ENCODE data around the gene CRB1.

DNA sequence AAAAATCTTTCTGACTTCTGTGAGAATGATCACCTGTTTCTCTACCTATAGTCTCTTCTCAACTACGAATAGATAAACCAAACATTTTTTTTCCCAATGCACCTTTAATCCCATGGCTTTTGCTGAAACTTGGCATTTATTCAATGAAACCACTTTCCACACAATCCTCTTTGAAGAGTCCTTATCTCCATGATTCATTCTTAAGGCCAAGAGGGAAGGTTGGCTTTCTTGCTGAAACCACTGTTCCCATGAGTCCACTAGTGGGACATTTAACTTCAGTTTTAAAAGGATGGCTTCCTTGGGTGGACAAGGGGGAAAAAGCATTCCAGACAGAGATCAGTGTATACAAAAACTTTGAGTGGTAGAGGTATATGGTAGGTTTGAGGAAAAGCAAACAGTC lies 73.6 kb downstream of the CRB1 start:
- no peak for TF ChIP-seq POLR2A (IDR thresholded peaks at IDR 0.05)
- TF ChIP-seq, protein P1, sequence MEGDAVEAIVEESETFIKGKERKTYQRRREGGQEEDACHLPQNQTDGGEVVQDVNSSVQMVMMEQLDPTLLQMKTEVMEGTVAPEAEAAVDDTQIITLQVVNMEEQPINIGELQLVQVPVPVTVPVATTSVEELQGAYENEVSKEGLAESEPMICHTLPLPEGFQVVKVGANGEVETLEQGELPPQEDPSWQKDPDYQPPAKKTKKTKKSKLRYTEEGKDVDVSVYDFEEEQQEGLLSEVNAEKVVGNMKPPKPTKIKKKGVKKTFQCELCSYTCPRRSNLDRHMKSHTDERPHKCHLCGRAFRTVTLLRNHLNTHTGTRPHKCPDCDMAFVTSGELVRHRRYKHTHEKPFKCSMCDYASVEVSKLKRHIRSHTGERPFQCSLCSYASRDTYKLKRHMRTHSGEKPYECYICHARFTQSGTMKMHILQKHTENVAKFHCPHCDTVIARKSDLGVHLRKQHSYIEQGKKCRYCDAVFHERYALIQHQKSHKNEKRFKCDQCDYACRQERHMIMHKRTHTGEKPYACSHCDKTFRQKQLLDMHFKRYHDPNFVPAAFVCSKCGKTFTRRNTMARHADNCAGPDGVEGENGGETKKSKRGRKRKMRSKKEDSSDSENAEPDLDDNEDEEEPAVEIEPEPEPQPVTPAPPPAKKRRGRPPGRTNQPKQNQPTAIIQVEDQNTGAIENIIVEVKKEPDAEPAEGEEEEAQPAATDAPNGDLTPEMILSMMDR (IDR thresholded peaks at IDR 0.05 in 4 of 5, conservative IDR thresholded peaks at IDR 0.05 in 1 of 5), result no peak
